ENCODE data around the gene TSHZ1.

DNA sequence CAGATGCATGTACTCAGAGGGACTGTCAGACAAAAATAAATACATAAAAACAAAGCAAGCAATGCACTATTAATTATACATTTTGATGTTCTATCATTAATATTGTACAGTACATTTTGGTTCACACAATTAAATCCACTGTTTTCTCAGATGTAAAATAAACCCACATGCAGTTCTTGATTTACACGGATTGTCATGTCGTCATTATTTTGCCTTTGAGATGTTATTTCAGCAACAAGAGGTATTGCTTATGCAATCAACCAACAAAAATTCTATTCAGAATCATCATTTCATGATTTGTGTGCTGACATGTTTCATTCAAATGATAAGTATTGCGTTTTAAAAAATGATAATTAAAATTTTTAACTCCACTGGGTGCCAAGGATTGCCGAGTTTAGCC is 79.2 kb downstream of the TSHZ1 start:
- TF ChIP-seq, protein P1, sequence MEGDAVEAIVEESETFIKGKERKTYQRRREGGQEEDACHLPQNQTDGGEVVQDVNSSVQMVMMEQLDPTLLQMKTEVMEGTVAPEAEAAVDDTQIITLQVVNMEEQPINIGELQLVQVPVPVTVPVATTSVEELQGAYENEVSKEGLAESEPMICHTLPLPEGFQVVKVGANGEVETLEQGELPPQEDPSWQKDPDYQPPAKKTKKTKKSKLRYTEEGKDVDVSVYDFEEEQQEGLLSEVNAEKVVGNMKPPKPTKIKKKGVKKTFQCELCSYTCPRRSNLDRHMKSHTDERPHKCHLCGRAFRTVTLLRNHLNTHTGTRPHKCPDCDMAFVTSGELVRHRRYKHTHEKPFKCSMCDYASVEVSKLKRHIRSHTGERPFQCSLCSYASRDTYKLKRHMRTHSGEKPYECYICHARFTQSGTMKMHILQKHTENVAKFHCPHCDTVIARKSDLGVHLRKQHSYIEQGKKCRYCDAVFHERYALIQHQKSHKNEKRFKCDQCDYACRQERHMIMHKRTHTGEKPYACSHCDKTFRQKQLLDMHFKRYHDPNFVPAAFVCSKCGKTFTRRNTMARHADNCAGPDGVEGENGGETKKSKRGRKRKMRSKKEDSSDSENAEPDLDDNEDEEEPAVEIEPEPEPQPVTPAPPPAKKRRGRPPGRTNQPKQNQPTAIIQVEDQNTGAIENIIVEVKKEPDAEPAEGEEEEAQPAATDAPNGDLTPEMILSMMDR (IDR thresholded peaks at IDR 0.05) = no peak
- no peak for TF ChIP-seq POLR2A (IDR thresholded peaks at IDR 0.05)
